ENCODE measurements around the gene SAFB2. TPM values are rescaled to one million over a fixed set of nuclear protein-coding genes. Genes with fewer than 3 reads are reported as not detected.

Gene SAFB2
- total and polyA plus RNA-seq, 10 of the 15 experiments (the other 5 are each of a cell fraction or from before 2014, with no cell fraction given): 4.5 to 89.2 (median 42.9) TPM

DNA sequence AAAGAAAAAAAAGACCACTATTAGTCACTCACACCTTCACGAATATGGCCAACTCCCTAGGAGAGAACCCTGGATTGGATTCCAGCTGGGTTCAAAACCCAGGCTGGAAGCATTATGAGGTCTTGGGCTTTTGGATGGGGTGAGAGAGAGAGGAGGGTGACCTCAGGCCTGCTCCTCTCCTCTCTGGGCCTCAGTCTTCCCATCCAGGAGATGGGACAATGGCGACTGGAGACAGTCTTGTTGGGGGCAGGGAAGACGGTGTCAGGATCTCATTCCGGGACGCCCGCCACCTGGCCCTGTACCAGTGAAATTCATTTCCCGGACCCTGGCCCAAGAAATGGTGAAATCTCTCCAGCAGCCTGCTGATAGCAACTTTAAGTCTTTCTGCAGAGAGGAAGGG, 81.1 kb downstream of the SAFB2 start:
- ATAC-seq (no peak), DNase-seq (ENCODE audit: low read depth, low spot score) (no peak), FAIRE-seq (no peak)
- H2AFZ ChIP-seq (ENCODE audit: control insufficient read depth, low read depth, low read length): no peak overlapping the region
- ChIA-PET CTCF (no interaction called here), POLR2A (no interaction called here), RAD21 (ENCODE audit: unreplicated experiment) (no interaction called here), SMC1A (ENCODE audit: uncharacterized antibody, unreplicated experiment) (interaction anchor here (0.6 to 0.7 kb wide), 2 partner anchors 82 to 517 kb away, joined by 3 read pairs; partner anchors contain the start of gene SAFB)
- H3K79me2 ChIP-seq (ENCODE audit: control insufficient read depth, insufficient read depth, low read length): no peaks in the 10 kb centered on the region
- no peaks in the 10 kb centered on the region for H3K4me1 ChIP-seq (ENCODE audit: control insufficient read depth, insufficient read depth, low read length)
- BruUV-seq (replicated peaks): no TSS peak
- no peaks in the 10 kb centered on the region; the same call in 2 of the 3 replicates for H3K9me3 ChIP-seq (replicated peaks; ENCODE audit: control insufficient read depth, insufficient read depth, low read length)
- H4K20me1 ChIP-seq (ENCODE audit: control insufficient read depth, insufficient read depth): no peaks in the 10 kb centered on the region
- no peaks in the 10 kb centered on the region for H3K27me3 ChIP-seq (replicated peaks in 1 of 2; ENCODE audit: control insufficient read depth in 2 of 2, insufficient read depth in 2 of 2, low read length in 1 of 2)
- intact Hi-C loops (cut with micrococcal nuclease; ENCODE audit: unreplicated experiment) (no loop called here), in situ Hi-C loops (cut with MboI) (no loop called here)
- H3K4me3 ChIP-seq: no peak overlapping the region
- no peak for TF ChIP-seq MTA3 (IDR thresholded peaks at IDR 0.05; ENCODE audit: borderline replicate concordance, low read length)
- no peak overlapping the region for H3K27ac ChIP-seq (ENCODE audit: control insufficient read depth, insufficient read depth)
- H3K36me3 ChIP-seq (ENCODE audit: control insufficient read depth in 2 of 2, insufficient read depth in 2 of 2, low read length in 1 of 2): no peaks in the 10 kb centered on the region
- 73% methylated on average over 7 of the region's 7 CpGs for WGBS (ENCODE audit: insufficient coverage, insufficient replicate concordance, low lambda C conversion rate, missing lambda C conversion rate)
- no peak overlapping the region for H3K9ac ChIP-seq (ENCODE audit: control insufficient read depth, insufficient read depth, low read length)
- no peak overlapping the region for H3K4me2 ChIP-seq (ENCODE audit: control insufficient read depth, insufficient read depth)

DNA sequence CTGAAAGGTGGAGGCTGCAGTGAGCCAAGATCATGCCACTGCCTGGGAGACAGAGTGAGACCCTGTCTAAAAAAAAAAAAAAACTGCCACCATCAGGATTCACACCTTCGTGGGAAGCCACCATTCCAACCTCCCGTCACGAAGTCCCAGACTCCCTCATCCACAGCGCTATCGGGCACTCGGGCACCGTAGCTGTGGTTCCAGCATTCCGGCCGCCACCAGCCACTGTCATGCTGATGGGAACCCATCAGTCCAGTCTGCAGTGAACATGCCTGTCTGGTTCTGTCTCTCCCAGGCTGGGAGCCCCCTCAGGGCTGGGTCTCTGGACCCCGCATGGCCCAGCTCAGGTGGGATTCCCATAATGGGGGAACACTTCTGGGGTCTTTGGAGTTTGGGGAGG, 82.4 kb downstream of the SAFB2 start:
- no peak overlapping the region for H3K27ac ChIP-seq (ENCODE audit: control insufficient read depth, insufficient read depth)
- WGBS (ENCODE audit: insufficient coverage, insufficient replicate concordance, low lambda C conversion rate, missing lambda C conversion rate): 85% methylated on average over 10 of the region's 10 CpGs
- TF ChIP-seq SRF (IDR thresholded peaks at IDR 0.05; ENCODE audit: low read depth in 2 of 2, low read length in 2 of 2): no peak
- no peak for TF ChIP-seq IKZF2 (IDR thresholded peaks at IDR 0.05)
- no peak for TF ChIP-seq CBX5 (IDR thresholded peaks at IDR 0.05; ENCODE audit: low read depth)
- in situ Hi-C loops (cut with MboI): no loop called here
- H3K9ac ChIP-seq (ENCODE audit: control insufficient read depth, insufficient read depth, low read length): no peak overlapping the region
- no peak overlapping the region for H3K4me2 ChIP-seq (ENCODE audit: control insufficient read depth, insufficient read depth)
- intact Hi-C loops (cut with micrococcal nuclease; ENCODE audit: unreplicated experiment): no loop called here
- FAIRE-seq (no peak), ATAC-seq (no peak), DNase-seq (ENCODE audit: low read depth, low spot score) (no peak)
- BruUV-seq (replicated peaks): no TSS peak
- CTCF ChIA-PET: no interaction called here
- no peak overlapping the region for H3K4me3 ChIP-seq
- no peaks in the 10 kb centered on the region for H3K79me2 ChIP-seq (ENCODE audit: control insufficient read depth, insufficient read depth, low read length)
- H3K9me3 ChIP-seq (replicated peaks; ENCODE audit: control insufficient read depth, insufficient read depth, low read length): no peaks in the 10 kb centered on the region; the same call in 2 of the 3 replicates
- SMC1A ChIA-PET (ENCODE audit: uncharacterized antibody, unreplicated experiment): no interaction called here
- H3K27me3 ChIP-seq (replicated peaks in 1 of 2; ENCODE audit: control insufficient read depth in 2 of 2, insufficient read depth in 2 of 2, low read length in 1 of 2): no peaks in the 10 kb centered on the region
- RAD21 ChIA-PET (ENCODE audit: unreplicated experiment): no interaction called here
- H2AFZ ChIP-seq (ENCODE audit: control insufficient read depth, low read depth, low read length): no peak overlapping the region
- no peaks in the 10 kb centered on the region for H4K20me1 ChIP-seq (ENCODE audit: control insufficient read depth, insufficient read depth)
- POLR2A ChIA-PET: no interaction called here
- no peaks in the 10 kb centered on the region for H3K4me1 ChIP-seq (ENCODE audit: control insufficient read depth, insufficient read depth, low read length)
- H3K36me3 ChIP-seq (ENCODE audit: control insufficient read depth in 2 of 2, insufficient read depth in 2 of 2, low read length in 1 of 2): no peaks in the 10 kb centered on the region
